GM19452 (cell line): ENCODE data around the gene LMBRD2.
A peak's percentile ranks its signal among the peaks of the same experiment; 100 is the strongest.
"Not testable (repeated sequence)": the region's sequence is repeated elsewhere in the genome, so short reads cannot be mapped to it uniquely, and the experiment has no call there.

ENCODE experiments used
- ATAC-seq: cut with Tn5 transposase; IDR thresholded peaks from one replicate; pipeline ENCODE4 v1.9.1; 2021; ENCODE audit not compliant: unreplicated experiment

LMBRD2 gene

GRCh38 chr5:36151434-36152323 lies at the start of gene LMBRD2, which contains the start of gene SKP2:
Gene LMBRD2, minus strand, starts transcription at chr5:36151887. Its CDS starts 8,538 bp downstream, at chr5:36143349.
Gene SKP2, plus strand, starts transcription at chr5:36152111. Its CDS starts 152 bp downstream, at chr5:36152263.
- peak; percentile 98 for ATAC-seq

GRCh38 chr5:36200513-36200912 lies 48.8 kb upstream of the LMBRD2 start:
- ATAC-seq = no peak

- ATAC-seq = no peak
These were observed 47.9 kb upstream of the LMBRD2 start for GRCh38 chr5:36199620-36200019.

DNA sequence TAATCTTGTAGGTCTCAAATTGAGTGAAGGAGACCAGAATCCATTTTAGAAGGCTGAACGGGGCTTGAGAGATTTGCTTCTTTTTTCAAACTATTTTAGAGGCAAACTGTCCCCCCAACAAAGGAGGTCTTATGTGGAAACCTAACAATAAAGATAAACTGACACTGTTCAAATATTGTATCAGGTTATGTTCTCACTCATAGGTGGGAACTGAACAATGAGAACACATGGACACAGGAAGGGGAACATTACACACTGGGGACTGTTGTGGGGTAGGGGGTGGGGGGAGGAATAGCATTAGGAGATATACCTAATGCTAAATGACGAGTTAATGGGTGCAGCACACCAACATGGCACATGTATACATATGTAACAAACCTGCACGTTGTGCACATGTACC lies 47.1 kb upstream of the LMBRD2 start:
- ATAC-seq = not testable (repeated sequence)

GRCh38 chr5:36198281-36198680 lies 46.6 kb upstream of the LMBRD2 start:
- ATAC-seq = no peak

GRCh38 chr5:36193746-36194145 lies 42.1 kb upstream of the LMBRD2 start:
- no peak for ATAC-seq

- ATAC-seq = not testable (repeated sequence)
These were observed 32.7 kb upstream of the LMBRD2 start for GRCh38 chr5:36184408-36184807.

GRCh38 chr5:36181774-36182173 lies 30.1 kb upstream of the LMBRD2 start:
- no peak for ATAC-seq

DNA sequence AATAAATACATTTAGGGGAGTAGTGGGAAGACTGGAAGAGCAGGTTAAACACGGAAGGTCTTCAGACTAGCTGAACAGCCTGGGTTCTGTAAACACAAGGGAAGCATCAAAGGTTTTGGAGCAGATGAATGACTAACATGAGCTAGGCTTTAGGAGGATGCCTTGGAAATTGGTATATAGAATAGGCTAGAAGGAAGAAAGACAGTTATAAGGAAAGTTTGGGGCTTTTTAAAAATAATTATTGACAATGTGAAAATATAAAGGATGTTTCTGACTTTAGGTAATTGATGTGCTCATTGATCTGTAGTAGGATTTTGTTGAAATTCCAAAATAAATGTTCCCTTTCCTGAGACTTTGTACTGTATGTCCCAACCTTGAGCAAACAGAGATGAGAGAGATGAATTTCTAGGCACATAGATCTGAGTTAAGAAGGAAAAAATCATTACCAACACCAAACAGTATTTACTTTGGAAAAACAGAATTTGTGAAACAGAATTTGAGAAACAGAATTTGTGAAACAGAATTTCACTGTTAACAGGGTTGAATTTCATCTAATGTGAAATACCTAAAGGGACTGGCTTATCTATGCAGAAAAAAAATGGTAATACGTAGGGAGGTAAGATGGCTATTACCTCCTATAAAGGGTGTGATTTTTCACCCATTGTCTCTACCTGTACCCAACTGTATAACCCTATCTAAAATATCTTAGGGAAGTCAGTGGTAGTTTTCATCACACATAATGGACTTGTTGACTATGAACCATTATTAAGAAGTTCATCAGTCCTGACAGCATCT lies 29.1 kb upstream of the LMBRD2 start:
- ATAC-seq = no peak

DNA sequence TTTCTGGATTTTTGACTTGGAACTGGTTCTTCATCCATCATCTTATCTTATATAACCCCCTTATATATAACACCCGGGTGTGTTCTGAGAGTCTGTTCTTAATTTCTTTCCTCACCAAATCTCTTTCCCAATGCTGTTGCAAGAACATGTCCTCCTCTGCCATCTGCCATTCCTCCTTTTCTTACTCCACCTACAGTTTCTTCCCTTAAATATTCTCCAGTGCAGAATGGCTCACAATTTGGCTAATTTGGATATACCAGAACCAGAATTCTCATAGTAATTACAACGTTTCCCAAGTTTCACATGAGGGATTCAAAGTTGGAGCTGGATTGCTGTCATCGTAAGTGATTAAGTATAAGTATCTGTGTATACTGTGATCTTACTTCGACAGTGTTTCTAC lies 28.3 kb upstream of the LMBRD2 start:
- no peak for ATAC-seq

DNA sequence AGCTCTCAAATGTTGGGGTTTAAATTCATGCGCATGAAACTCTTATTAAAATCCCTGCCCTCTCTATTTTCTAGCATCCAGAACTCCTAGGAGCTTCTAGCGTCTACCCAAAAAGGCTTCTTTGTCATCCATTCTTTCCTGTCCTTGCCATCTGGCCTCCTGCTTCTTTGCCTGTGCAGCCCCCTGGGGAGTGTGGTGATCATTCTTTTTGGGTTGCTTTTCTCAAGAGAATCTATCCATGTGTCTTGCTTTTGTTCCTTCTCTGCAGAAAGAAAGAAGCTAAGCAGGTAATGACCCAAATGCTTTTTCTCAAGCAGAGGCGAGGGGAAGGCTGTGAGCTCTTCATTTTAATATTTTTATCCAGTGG lies 26.8 kb upstream of the LMBRD2 start:
- no peak for ATAC-seq

DNA sequence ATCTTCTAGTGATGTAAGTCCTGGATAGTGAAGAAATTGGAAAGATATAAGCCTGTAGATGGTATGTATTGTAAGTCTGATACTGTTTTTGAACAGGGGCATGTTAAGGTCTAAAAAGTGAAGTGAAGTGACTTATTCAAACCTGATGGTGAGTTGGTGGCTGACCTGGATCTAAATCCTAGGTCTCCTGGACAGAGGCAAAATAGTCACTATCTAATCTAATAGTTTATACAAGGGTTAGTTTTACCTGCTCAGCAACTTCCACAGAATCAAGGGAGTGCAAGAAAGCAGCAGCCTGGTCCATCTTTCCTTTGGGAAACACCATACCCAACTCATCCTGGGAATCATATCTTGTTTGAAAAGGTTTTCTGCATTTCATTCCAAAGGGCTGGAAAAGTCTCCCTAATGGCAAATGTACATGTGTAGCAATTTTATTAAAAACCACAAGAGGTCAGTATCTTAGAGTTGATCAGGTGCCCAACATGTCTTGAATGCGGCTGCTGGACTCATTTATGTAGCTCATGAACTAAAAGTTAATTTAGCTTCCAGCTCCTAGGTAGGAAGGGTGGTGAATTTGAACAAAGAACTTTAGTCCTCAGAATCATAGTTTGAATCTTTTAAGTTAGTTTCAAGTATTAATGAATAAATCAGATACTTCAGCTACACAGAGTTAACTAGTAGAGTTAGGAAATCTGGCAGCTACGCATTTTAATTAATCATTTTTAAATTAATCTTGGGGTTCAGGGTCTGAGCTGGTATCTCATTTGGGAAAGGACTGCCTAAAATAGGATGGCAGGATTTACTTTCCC lies 26.2 kb upstream of the LMBRD2 start:
- peak; percentile 20 for ATAC-seq

DNA sequence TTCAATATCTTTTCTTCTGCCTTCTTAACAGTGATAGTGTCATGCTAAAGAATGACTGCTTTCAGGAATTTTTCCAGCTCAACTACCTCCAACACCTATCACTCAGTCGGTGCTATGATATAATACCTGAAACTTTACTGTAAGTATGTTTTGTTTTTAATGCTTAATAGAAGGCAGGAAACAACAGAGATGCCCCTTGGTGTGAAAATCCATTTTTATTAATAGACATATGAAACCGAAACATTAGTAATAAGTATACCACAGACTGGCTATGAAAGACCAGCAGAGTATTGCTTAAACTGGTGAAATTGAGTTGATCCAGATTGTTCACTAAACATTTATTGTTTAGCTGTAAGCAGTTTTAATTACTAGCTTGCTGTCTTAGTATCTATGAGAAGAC lies 25.5 kb upstream of the LMBRD2 start:
- peak; percentile 98 for ATAC-seq

GRCh38 chr5:36175043-36175442 lies 23.4 kb upstream of the LMBRD2 start:
- no peak for ATAC-seq

GRCh38 chr5:36174119-36174518 lies 22.4 kb upstream of the LMBRD2 start:
- no peak for ATAC-seq

DNA sequence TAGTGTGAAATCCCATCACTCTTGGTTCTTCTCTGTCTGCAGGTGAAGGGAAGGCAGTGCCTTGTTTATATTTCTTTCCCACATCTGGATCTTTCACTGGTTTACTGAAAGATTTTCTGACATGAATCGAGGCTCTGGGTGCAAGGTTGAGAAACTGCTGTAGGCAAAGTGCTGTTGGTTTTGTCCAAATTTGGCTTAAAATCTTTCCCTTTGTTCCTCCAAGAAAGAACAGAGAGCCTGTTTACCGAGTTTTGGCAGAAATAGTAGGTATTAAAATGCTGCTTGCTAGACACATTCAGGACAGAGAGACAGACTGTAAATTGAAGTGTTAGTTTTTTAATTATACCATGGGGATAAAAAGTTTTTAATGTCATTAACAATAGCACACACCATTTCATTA lies 21.7 kb upstream of the LMBRD2 start:
- no peak for ATAC-seq

DNA sequence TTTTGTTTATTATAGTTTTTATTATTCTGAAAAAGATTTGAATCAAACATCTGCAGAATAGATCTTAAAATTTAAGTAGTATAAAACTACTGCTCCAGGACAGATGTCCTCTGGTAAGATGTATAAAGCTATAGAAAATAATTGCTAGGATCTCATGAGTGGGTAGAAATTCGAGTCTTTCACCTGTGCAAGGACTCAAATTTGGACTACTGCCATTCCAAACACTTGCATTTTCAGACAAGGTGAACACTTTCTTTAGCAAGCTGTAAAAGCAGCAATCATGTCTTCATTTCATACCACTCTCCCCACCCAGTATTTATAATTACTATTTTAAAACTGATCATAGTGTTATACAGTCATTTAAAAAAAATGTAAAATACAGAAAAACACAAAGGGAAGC lies 20.9 kb upstream of the LMBRD2 start:
- no peak for ATAC-seq

DNA sequence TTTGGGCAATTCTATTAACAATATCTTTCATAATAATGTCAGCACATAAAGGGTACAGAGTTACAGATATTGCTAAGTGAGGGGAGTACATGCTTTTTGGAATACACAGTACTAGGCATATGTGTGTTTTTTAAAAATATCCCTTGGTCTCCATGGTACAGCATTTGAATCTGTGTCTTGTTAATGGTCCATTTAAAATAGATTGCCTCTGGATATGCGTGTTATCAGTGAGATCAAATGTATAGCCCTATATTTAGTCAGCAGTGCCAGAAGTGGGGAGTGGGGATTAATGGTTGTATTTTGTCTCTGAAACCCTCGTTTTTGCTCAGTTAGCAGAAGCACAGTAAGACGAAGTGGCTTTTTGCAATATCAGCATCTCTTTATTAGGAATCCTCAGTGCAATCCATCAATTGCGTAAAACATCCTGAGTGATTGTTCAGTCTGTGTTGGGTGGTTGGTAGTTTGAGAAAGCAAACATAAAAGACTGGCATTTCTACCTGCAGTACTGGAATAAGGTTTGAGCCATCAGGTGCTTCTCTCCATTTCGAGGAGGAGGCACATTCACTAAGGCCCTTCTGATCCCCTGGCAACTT lies 19.2 kb upstream of the LMBRD2 start:
- no peak for ATAC-seq

- no peak for ATAC-seq
These were observed 17.1 kb upstream of the LMBRD2 start for GRCh38 chr5:36168737-36169136.

GRCh38 chr5:36164461-36164860 lies 12.8 kb upstream of the LMBRD2 start:
- no peak for ATAC-seq
